Nephron (organoid): ENCODE data around the gene ANKRD11.

Experiments
- H3K27ac Mint-ChIP-seq, 3 experiments: 2 replicates each; pipeline ENCODE4 v1.8.0; 2020; ENCODE audit warnings: mixed read lengths in 3 of 3, mild to moderate bottlenecking in 2 of 3, moderate library complexity in 1 of 3
- H3K27me3 Mint-ChIP-seq: 2 replicates; pipeline ENCODE4 v1.8.0; 2021; ENCODE audit warnings: low read depth, mild to moderate bottlenecking, moderate library complexity, mixed read lengths
- H3K36me3 Mint-ChIP-seq: 2 replicates; pipeline ENCODE4 v1.8.0; 2020; ENCODE audit warnings: low read depth, mixed read lengths
- H3K4me1 Mint-ChIP-seq: 2 replicates; pipeline ENCODE4 v1.8.0; 2020; ENCODE audit warnings: mixed read lengths
- H3K4me3 Mint-ChIP-seq, 3 experiments: 2 replicates each; pipeline ENCODE4 v1.8.0; 2020; ENCODE audit warnings: mild to moderate bottlenecking in 3 of 3, mixed read lengths in 3 of 3, moderate library complexity in 2 of 3
- H3K9me3 Mint-ChIP-seq: 2 replicates; pipeline ENCODE4 v1.8.0; 2020; ENCODE audit warnings: mixed read lengths
- CTCF ChIP-seq, 3 experiments: fragments of 200-600 bp; sonication (generic); IDR thresholded peaks; one replicate each; pipeline ENCODE4 v1.5.0; 2021; ENCODE audit warnings: antibody characterized with exemption in 3 of 3; ENCODE audit not compliant: unreplicated experiment in 3 of 3

The ANKRD11 gene

GRCh38 chr16:89375686-89376085 lies 114.7 kb downstream of the ANKRD11 start:
- Mint-ChIP-seq H3K27me3 (no peaks in the 10 kb centered on the region), H3K9me3 (peaks cover 3% of the 10 kb centered on the region), H3K36me3 (peaks cover 14% of the 10 kb centered on the region), H3K4me3 (no peak overlapping the region), H3K27ac (no peak overlapping the region), H3K4me1 (peaks cover 50% of the 10 kb centered on the region)
- no peak for TF ChIP-seq CTCF (IDR thresholded peaks at IDR 0.05; ENCODE audit: unreplicated experiment in 3 of 3)

DNA sequence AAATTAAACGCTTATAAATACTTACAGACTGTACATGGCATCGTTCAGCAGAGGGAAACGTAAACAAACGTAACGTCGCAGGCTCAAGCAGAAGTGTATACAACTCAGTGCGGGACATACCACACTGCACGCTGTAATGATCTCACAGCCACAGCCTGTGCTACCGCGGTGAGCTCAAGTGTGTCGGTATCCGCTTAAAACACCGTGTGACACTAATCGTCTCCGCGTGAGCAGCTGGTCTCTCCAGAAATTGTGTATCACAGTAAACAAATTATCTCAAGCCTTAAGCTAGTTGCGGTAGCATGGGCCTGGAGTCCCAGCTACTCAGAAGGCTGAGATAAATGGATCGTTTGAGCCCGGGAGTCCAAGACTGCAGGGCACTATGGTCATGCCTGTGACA lies 115.3 kb downstream of the ANKRD11 start:
- Mint-ChIP-seq H3K9me3 (peaks cover 3% of the 10 kb centered on the region), H3K4me1 (peaks cover 52% of the 10 kb centered on the region), H3K4me3 (no peak overlapping the region), H3K36me3 (peaks cover 14% of the 10 kb centered on the region), H3K27ac (no peak overlapping the region), H3K27me3 (no peaks in the 10 kb centered on the region)
- no peak for TF ChIP-seq CTCF (IDR thresholded peaks at IDR 0.05; ENCODE audit: unreplicated experiment in 3 of 3)

- Mint-ChIP-seq H3K36me3 (peaks cover 14% of the 10 kb centered on the region), H3K27ac (peak overlapping the region; percentile 4 to 36 (median 32)), H3K4me1 (peaks cover 52% of the 10 kb centered on the region), H3K9me3 (peaks cover 3% of the 10 kb centered on the region), H3K4me3 (no peak overlapping the region), H3K27me3 (no peaks in the 10 kb centered on the region)
- no peak for TF ChIP-seq CTCF (IDR thresholded peaks at IDR 0.05; ENCODE audit: unreplicated experiment in 3 of 3)
Observed at GRCh38 chr16:89374393-89374960, 115.9 kb downstream of the ANKRD11 start.

- TF ChIP-seq CTCF (IDR thresholded peaks at IDR 0.05; ENCODE audit: unreplicated experiment in 3 of 3): no peak
- Mint-ChIP-seq H3K27ac (peak overlapping the region in 2 of 3 experiments; percentile 42 to 65), H3K36me3 (peaks cover 14% of the 10 kb centered on the region), H3K9me3 (peaks cover 3% of the 10 kb centered on the region), H3K4me3 (no peak overlapping the region), H3K4me1 (peaks cover 59% of the 10 kb centered on the region), H3K27me3 (no peaks in the 10 kb centered on the region)
Observed at GRCh38 chr16:89373355-89374110, 116.8 kb downstream of the ANKRD11 start.

DNA sequence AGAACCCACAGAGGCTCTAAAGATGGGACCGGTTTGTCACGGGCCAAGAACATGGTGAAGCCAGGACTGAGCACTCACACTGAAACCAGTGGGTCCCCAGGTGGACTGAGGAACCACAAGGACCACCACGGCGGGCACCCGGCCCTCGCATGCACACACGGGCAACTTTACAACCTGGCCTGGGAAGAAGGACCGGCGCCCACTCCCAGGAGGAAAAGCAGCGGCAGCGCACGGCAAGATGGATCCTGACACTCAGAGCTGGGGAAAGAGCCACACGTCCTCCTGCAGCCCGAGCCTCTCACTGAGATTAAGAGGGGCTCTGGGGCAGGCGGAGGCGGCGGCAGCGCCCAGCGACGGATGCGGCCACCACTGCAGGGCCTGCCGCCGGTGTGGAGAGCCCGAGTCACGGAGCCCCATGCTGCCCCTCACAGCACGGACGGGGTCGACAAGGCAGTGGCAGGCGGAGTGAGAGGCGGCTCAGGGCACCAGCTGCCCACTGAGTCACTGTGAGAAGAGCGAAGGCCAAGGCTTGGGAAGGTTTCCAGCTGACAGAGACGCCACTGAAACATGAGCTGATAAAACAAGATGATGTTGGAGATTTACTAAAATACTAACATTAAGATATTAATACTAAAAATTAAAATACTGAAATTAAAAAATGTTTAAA lies 118.3 kb downstream of the ANKRD11 start:
- Mint-ChIP-seq H3K27ac (no peak overlapping the region), H3K27me3 (no peaks in the 10 kb centered on the region), H3K4me3 (no peak overlapping the region), H3K4me1 (peaks cover 67% of the 10 kb centered on the region), H3K9me3 (peaks cover 3% of the 10 kb centered on the region), H3K36me3 (peaks cover 14% of the 10 kb centered on the region)
- TF ChIP-seq CTCF (IDR thresholded peaks at IDR 0.05; ENCODE audit: unreplicated experiment in 3 of 3): no peak
